Muscle of arm (tissue), 14 donors: ENCODE measurements around the gene SELE. TPM values are rescaled to one million over a fixed set of nuclear protein-coding genes. Genes with fewer than 3 reads are reported as not detected.

Source experiments
- DNase-seq: peaks from one replicate; pipeline ENCODE4 v3.0.0-alpha.2; 2013
- long read RNA-seq, 11 donors: transcript quantifications; one replicate each; lab custom pipeline, GENCODE V29; 2026
- polyA plus RNA-seq, 12 donors: library from polyadenylated mRNA; unstranded; fragments of 120-200 nt; gene quantifications; one replicate each; pipeline ENCODE4 v1.2.1, GENCODE V29; 2013; ENCODE audit not compliant: insufficient read length in 12 of 12

Gene SELE
- polyA plus RNA-seq: 1 to 10 TPM in 8 of 12 donors, under 1 TPM in 2, not detected in 2; 0.93 to 7.4 (median 1.2) TPM
- long read RNA-seq, donor 1: 0 reads
- long read RNA-seq, donor 2: 0 reads
- long read RNA-seq, donor 3: 0 reads
- long read RNA-seq, donor 4: 0 reads
- long read RNA-seq, donor 5: 0 reads
- long read RNA-seq, donor 6: 0 reads
- long read RNA-seq, donor 7: 0 reads
- long read RNA-seq, donor 8, partial matches to known transcripts: 0 of 1 reads
- long read RNA-seq, donor 8, other reads (novel, unspliced or antisense): 0 of 1 reads
- long read RNA-seq, donor 9: 0 reads
- long read RNA-seq, donor 10: 0 reads
- long read RNA-seq, donor 11: 0 reads

DNA sequence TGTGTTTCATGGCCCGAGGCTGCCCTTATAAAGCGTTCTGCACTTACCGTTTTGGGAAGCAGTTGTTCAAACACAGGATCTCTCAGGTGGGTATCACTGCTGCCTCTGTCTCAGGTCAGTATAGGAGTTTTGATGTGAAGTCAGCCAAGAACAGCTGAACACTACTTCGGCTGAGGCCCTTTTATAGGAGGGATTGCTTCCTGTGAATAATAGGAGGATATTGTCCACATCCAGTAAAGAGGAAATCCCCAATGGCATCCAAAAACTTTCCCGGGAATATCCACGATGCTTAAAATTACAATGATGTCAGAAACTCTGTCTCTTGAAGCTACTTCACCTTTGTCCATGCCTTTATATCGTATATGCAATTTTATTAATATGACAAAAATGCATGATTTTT lies at the start of gene SELE:
Gene SELE (minus strand): TSS at position 156 of the 400 bp plus-strand sequence. CDS start 467 bp downstream, outside the sequence.
- no peak for DNase-seq

- DNase-seq: no peak
These were observed 48.7 kb upstream of the SELE start for GRCh38 chr1:169782596-169782995.

- no peak for DNase-seq
These were observed 46.1 kb upstream of the SELE start for GRCh38 chr1:169779970-169780369.

GRCh38 chr1:169779150-169779549 lies 45.3 kb upstream of the SELE start:
- DNase-seq: no peak

GRCh38 chr1:169776440-169776839 lies 42.6 kb upstream of the SELE start:
- DNase-seq: no peak

- no peak for DNase-seq
These were observed 34.3 kb upstream of the SELE start for GRCh38 chr1:169768161-169768560.

DNA sequence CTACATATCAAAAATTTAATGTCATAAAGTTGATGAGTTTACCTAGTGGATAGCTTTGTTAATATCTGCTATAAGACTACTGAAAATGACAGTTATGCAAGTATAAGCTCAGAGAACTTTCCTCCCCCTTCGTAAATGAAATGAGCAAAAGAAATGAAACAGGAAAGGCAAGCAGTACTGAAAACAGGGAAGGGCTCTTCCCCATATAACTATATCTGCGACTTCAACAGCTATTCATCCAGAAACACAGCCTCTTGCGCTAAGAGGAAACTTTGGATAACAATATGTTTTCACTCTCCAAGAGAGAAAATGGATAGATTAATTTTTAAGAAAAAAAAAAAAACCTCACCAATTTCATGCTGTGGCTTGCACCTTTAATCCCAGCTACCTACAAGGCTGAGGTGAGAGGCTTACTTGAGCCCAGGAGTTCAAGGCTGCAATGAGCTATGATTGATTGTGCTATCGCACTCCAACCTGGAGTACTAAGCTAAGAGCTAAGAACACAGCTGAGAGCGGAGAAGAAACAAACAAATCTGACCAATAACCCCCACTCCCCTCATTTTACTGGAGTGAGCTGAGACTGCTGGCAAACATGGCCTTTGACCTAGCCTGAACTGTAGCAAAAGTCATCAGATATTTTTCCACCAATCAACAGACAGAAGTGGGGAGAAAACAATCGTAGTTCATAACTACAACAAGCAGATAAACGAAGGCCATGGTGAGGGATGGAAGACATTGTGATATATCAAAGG lies 31.9 kb upstream of the SELE start:
- DNase-seq: no peak

- DNase-seq: no peak
These were observed 31.0 kb upstream of the SELE start for GRCh38 chr1:169764919-169765318.

- DNase-seq: no peak
These were observed 28.8 kb upstream of the SELE start for GRCh38 chr1:169762699-169763098.

DNA sequence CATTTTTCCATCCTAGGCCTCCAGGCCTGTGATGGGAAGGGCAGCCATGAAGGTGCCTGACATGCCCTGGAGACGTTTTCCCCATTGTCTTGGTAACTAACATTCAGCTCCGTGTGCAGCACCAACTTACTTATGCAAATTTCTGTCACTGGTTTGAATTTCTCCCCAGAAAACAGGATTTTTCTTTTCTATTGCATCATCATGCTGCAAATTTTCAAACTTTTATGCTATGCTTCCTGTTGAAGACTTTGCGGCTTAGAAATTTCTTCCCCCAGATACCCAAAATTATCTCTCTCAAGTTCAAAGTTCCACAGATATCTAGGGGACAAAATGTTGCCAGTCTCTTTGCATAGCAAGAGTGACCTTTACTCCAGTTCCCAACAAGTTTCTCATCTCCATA lies 25.2 kb upstream of the SELE start:
- DNase-seq: no peak

DNA sequence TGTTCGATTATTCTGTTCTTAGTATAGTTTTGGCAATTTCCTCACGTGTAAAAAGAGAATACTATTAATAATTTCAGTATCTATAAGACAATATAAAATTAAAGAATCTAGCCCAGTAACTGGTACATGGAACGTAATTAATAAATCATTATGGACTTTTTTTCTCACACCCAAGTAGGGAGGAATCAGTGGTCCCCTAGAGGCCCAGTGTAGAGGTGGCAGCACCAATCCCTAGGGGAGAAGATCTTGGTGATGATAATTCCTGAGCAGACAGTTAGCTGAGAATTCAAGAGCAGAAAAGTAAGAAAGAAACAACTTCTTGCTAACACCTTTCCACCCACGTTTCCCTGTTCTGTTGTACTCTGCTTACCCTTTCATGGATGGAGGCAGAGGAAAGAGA lies 19.7 kb upstream of the SELE start:
- no peak for DNase-seq

DNA sequence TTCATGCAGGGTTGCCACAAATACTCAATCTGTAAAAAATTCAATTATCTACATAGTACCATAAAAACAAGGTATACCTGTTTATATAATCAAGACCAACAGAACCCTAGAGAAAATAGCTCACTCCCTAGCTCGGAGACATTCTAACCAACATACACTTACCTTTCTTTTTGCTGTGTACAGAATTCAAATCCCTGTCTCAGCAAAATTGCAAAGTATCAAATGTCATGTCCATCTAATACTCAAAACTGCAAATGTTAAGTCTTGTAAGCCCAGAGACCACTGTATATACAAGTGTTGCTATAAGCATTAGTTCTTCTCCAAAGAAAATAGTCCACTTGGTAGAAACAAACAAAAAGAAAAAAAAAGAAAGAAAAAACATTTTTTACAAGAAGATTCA lies 16.2 kb upstream of the SELE start:
- no peak for DNase-seq

DNA sequence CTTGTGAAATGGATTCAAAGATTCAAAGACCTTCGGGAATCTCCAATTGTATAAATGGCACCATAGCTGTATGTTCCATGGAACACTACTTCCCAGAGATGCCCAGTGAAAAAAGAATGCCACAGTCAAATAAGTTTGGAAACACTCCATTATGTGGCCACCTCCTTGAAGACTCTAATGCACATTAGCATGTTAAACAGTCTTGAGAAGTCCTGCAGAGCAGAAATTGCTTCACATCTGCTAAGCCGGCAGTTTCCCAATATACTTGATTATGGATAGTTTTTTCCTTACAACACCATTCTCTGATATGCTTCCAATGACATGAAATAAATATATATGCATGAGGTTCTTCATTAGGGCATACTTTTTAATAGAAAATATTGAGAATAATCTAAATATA lies 12.7 kb upstream of the SELE start:
- no peak for DNase-seq

DNA sequence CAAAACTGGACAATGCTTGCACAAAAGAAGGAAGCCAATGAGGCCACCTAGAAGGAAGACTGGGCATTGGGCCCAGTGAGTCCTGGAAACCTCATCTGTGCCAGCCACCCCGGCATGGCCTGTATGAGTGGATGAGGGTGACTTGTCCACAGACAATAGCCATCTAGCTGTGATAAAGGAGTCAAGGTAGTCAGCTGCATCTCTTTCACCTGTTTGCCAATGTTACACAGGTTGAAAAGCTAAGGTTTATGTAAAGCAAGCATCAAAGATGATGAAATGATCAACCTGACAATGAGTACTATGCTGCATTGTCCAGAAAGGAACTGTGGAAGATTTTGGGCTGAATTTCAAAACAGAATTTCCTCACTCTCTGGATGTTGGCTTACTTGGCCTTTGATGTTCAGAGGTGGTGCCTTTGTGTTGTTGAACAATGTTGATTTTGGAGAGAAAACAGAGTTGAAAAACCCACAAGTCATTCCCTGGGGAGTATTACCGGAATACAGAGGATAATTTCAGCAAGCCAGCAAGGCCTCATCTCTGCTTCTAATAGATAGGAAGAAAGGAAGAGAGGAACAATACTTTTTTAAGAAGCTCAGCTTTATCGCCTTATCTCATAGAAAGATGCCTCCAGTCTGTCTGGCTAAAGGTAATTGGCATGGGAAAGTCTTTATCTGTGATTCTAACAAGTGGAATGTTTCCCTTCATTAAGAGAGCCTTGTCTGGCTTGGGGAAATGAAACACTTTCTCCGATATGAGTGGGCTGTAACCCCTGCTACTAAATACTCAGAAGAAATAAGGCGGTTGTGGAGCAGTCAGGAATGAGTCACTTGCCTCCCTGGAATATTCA lies 11.4 kb upstream of the SELE start:
- DNase-seq: no peak

GRCh38 chr1:169741666-169742394 lies 8.0 kb upstream of the SELE start:
- no peak for DNase-seq

GRCh38 chr1:169739980-169740379 lies 6.1 kb upstream of the SELE start:
- DNase-seq: no peak

DNA sequence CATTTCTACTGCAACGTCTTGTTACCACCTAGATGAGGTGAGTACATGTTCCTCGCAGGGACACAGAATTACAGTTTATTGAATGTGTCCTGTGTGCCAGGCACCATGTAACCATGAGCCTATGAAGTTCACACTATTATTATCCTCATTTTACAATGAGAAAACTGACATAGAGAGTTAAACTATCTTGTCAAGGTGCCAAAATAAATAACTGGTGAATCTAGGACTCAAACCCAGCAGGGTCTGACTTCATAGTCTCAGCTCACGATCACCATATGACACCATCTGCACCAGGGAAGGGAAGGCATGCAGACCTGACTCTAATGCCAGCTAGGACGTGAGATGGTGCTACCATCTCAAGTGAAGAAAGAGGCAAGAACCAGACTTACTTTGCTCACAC lies 2.4 kb downstream of the SELE start:
- no peak for DNase-seq

DNA sequence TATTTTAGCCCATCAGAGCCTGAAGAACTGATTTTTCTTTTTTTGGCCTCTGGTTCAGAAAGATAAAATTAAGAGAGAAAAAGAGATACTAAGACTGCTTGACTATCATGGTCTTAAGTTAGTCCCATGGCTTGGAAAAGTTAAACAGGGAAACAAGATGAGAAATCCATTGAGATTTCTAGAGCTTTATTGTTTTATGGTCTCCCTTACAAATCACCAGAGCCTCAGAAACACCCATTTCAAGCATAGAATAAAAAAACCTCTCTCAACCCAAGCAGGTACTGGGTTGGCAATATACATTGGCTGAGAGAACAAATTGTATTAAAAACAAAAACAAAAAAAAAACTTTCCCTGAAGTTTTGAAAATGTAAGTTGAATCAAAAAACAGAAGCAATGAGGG lies 3.9 kb downstream of the SELE start:
- no peak for DNase-seq

DNA sequence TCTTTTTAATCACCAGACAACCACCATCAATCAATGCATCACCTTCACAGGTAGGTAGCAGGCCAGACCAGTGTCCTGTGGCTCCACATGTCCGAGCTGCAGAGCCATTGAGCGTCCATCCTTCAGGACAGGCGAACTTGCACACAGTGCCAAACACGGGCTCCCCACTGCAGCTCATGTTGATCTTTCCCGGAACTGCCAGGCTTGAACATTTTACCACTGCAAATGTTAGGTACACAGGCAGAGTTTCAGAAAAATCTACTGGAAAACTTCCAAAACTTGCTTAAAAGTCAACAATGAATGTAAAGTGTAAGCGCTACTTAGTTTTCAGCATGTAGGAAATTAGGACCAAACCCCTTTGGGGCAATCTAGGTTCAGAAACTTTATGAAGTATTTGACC lies 6.6 kb downstream of the SELE start:
- no peak for DNase-seq

DNA sequence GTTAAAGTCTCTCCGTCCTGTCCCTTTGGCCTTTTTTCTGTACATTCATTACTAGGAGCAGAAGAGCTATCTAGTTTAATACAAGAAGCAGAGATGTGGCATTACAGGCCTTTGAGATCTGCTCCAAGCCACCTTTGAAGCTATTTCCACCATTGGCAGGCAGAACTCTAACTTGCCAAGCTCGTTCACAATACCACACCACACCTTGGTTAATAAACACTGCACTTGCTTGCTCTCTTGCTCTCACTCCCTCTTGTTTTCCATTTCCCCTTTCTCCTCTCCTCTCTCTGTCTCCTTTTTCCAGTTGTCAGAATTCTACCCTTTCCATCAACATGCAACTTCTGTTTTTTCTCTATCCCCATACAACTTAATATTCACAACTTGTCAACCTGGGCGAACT lies 7.0 kb downstream of the SELE start:
- no peak for DNase-seq

GRCh38 chr1:169725930-169726329 lies 7.9 kb downstream of the SELE start:
- no peak for DNase-seq

- no peak for DNase-seq
These were observed 9.7 kb downstream of the SELE start for GRCh38 chr1:169724168-169724567.
